Stimulated activated CD8-positive, alpha-beta memory T cell treated with anti-CD3 and anti-CD28 coated beads, Interleukin-12 subunit alpha, Interleukin-12 subunit beta, amount 100 ng/mL, for 4 hours (primary cell): ENCODE data around the gene SARS1.

ENCODE experiments used
- DNase-seq: peaks from one replicate; pipeline ENCODE4 v3.0.0-alpha.2; 2020; ENCODE audit warnings: low read depth

SARS1 gene

DNA sequence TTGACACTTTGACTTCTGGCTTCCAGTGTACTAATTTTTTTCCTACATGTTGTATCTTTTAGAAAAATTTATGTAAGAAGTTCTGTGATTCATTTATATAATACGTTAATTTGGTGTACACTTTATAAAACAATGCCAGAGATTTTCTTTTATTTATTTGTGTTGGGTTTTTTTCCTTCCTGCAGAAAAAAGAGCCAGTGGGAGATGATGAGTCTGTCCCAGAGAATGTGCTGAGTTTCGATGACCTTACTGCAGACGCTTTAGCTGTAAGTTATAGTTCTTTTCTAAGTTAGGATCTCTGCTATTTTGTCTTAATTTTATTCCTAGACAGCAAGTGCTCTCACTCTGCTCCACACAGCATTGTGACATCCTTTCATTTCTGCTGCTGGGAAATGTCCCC, 14.4 kb downstream of the SARS1 start:
- DNase-seq = no peak

DNA sequence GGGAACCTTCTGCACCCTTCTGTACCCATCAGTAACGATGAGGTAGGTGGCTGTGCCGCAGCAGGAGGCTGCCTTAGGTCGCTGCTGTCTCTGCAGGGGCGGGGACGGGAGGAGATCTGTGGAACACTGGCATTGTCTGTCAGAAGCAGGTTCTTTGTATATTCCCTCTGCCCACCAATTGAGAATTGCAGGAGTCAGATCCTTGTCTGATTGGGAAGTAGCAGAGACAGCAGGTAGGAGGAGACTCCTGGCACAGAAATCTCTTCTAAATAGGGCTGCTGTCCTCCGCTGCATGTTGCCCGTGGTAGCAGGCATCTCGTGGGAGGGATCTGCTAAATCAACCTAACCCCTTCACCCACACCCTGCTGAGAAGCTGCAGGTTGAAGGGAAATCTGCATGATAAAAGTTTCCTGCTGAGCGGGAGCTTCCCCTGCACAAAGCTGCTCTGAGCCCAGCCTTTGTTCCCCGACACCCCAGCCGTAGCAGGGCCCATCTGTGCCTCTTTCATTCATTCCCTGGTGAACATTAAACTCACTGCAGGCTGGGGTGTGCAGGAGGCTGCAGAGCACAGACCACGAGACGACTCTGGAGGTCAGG, 15.9 kb downstream of the SARS1 start:
- no peak for DNase-seq

DNA sequence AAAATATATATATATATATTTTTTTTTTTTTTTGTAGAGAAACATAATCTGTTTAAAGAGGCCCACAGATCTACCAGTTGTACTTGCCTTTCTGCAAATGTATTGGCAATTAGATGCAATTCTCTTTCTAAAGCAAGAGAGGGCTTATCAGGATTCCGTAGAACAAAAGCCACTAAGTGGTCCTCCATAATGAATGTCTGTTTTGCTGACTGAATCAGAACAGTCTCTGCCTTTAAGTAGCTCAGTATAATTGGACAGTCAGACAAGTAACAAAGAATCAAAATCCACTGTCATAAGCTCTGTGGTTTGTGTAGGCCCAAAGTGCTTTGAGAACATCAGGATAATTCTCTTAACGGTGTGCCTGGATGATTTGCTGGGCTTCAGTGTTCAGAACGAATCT, 17.3 kb downstream of the SARS1 start:
- no peak for DNase-seq

DNA sequence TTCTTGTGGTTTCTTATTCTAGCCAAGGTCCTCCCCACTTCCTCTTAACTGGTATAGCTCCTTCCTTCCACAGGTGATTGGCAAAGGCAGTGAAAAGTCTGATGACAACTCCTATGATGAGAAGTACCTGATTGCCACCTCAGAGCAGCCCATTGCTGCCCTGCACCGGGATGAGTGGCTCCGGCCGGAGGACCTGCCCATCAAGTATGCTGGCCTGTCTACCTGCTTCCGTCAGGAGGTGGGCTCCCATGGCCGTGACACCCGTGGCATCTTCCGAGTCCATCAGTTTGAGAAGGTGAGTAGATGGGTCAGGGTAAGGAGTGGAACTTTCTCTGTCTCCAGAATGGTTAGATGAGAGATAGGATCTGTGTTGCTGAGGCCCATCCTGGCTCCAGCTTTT, 21.4 kb downstream of the SARS1 start:
- DNase-seq = no peak

DNA sequence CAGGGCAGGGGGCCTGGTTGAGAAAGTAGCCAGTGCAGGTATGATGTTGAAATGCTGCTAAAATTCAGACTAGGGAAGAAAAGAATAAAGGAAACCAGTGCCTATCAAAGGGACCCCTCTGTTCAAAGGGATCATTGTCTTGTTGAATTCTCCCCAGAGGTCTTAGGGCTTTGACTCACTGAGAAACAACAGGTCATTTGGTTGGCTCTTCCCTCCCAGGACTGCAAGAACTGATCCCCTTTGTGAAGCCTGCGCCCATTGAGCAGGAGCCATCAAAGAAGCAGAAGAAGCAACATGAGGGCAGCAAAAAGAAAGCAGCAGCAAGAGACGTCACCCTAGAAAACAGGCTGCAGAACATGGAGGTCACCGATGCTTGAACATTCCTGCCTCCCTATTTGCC, 23.8 kb downstream of the SARS1 start:
- no peak for DNase-seq

DNA sequence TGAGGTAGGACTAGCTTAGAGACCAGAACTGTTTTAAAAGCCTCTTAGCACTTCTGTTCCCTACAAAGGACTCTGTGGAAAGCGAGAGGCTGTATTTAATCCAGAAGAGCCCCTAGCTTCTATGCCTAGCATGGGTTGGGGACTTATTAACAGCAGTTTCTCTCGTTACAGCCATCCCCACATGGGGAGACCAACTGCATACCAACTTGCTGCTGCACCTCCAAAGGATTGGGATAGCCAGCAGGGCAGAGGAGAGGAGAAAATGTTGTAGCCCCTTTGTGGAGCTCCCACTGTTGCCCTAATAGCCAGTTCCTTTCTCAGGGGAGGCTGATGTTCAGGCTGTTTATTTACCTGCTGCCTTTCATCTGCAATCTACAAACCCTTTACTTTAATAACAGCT, 24.7 kb downstream of the SARS1 start:
- no peak for DNase-seq

DNA sequence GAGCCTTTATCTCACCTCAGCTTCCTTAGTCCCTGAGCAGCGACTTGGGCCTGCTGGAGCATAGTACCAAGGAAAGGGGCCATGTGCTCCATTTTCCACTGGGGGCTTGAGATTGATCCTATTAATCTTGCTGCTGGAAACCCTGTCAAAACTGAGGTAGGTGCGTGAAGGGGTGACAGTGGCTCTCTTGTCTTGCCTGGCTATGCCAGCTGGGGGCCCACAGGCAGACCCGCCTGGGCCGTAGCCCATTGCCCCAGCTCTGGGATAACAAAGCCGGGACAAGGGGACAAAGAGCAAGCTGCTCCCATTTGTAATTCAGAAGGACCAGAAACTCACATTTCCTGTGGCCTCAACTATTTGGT, 25.3 kb downstream of the SARS1 start:
- DNase-seq = no peak

DNA sequence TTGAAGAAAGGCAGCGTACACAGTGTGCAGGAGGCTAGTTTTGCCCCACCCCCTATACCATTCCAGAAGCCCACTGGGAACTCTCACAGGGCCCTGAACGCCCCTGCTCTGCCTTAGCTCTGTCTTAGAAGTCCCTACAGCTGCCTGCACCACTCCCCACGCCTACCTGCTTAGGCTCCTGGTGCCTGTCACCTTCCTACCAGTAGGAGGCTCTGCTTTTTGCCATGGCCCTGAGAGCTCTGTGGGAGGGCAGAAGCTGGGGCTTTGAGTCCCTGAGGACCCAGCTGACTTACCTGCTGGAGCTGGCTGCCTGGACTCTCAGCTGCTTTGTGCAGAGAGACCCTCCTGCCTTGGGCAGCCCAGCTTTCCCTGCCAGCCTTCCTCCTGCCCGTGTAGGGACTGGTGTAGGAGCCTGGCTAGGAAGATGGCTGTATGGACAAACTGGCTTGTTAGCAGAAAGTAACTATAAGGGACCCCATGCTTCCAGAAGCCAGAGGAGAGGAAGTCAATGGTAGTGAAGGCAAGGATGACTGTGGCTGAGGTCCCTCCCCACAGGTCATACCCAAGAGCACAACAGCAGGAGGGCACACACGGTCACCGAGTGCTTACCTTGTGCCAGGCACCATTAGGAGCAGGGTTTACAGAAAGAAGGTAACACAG, 25.8 kb downstream of the SARS1 start:
- DNase-seq = no peak

DNA sequence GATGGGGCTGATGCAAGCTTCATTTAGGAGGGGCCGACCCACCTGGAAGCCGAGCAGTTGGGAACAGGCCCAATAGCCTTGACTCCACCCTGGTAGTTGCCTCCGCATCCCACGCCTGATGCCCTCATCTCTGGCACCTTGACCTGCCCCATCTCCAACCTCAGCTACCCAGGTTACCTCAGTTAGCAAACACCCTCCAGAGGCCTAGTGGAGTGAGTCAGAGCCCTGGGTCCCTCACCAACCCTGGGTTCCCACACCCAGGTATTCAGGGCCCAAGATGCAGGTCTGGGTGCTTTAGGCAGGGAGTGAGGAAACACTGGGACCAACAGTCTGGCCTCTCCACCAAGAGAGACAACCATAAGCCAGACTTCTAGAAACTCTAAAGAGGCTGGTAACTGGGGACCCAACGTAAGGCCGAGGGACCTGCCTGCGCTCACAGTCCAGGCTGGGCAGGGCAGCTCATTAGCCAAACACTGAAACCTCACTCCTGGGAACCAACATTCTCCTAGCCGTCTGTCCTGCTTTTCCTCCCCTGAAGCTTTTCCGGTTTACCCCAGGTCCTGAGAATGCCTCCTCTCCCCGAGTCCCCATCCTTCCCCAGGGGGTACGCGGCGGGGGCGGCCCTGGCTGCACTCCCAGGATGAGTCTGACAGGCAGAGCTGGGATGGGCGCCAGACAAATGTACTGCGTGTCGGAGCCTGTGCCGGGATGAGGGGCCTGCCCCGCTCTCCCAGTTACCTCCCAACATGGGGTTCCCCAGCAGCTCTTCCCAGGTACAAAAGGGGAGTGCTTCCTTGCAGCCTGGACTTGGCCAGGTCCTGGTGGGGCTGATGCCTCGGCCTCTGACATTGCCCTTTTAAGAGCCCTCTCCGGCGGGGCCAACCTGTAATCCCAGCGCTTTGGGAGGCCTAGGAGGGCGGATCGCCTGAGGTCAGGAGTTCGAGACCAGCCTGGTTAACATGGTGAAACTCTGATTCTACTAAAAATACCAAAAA, 26.7 kb downstream of the SARS1 start:
- no peak for DNase-seq

DNA sequence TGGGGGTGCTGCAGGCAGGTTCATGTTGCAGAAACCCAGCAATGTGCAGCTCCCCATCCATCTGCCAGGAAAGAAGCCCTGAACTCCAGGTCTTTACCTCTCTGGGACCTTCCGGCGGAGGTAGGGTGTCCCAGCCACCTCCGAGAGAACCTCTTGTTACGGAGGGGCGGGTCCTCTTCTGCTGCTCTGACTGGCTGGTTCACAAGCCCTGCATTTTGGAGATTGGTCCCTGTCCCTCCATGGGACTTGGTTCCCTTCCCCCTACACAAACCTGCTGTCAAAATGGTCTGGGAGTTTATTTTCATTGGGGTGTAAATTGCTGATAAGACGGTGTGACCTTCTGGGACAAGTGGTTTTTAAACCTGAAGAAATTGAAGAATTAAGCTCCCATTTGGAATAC, 27.6 kb downstream of the SARS1 start:
- DNase-seq = no peak

DNA sequence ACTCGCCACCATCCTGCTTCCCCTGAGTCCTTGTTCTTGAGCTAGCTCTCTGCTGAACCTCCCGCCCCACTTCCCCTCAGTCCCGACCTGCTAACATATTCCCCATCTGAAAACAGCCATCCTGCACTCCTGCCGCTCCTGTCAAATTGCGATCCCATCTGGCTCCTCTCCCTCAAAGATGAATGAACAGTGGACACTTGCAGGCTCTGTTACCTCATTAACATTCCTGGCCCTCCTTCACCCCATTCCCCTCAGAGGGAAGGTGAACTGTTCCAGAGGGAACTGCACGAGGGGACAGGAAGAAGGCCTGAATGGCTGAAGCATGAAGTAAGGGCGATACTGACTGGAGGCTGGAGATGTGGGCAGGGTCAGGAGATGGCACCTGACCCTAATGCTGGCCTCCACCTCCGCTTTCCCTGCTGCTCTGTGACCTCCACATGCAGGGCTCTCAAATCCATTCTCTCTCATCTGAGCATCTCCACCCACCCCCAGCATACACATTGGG, 28.2 kb downstream of the SARS1 start:
- no peak for DNase-seq

DNA sequence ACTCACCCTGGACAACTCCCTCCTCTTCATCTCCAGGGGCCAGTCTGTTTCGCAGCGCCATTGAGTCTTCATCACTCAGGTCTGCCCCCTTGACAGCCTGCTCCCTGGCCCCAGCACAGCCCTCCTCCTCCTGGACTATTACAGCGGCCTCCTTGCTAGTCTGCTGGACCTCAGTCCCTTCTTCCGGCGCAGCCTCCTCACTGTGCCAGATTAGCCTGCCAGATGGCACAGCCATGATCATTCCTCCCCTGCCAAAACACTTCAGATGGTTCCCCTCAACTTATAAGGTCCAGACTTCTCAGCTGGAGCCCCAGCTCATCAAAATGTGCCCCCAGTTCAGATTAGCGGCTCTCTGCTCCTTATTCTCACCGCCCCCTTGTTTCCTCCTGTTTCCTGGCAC, 28.7 kb downstream of the SARS1 start:
- DNase-seq = no peak

DNA sequence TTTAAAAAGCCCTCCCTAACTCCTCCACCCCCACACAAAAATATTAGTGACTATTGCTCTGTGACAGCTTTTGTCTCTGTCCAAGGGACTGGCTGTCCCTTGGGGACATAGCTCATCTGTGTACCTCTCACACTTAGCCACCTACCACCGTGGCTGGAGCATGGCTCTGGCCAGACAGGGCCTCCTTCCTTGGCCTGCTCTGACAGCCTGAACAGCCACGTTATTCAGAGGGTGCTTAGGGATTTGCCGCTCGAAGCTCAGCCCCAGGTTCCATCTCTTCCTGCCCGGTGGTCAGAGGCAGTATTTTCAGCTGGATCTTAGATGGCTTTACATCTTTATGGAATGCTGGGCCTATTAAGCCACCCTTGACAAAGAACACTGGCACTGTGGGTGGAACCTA, 29.5 kb downstream of the SARS1 start:
- DNase-seq = no peak

DNA sequence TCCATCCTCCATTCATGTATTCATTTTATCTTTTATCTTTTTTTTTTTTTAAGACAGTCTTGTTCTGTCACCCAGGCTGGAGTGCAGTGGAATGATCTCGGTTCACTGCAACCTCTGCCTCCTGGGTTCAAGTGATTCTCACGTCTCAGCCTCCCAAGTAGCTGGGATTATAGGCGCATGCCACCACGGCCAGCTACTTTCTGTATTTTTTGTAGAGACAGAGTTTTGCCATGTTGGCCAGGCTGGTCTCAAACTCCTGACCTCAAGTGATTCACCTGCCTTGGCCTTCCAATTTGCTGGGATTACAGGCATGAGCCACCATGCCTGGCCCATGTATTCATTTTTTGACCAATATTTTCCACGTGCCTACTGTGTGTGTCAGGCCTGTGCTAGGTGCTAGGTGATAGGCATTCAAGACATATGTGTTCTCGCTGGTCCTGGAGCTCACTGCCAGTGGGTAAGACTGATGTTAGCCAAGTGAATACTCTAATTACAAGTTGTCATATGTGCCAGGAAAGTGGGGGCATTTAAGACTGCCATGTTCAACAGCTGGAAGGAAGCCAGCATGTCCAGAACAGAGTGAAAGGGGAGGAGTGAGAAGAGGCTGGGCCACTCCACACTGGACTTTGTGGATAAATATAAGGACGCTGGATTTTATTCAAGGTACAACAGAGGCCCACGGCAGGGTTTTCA, 30.3 kb downstream of the SARS1 start:
- no peak for DNase-seq

DNA sequence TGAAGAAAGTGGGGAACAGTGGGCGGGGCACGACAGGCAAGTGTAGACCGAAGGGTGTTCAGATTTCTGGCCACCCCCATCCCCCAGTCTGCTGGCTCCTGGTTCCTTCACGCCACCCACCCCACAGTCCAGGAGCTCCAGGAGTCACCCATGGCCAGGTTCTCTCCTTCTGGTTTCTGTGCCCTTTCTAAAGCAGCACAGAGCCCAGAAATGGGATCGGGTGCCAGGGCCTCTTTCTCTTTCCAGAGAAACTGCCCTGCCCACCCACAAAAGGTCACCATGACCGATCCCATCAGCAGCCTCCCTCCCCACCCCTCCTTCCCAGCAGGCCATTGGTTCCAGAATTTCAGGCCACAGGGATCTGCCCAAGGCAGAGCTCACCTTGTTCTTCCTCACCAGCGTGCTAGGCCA, 32.4 kb downstream of the SARS1 start:
- no peak for DNase-seq

DNA sequence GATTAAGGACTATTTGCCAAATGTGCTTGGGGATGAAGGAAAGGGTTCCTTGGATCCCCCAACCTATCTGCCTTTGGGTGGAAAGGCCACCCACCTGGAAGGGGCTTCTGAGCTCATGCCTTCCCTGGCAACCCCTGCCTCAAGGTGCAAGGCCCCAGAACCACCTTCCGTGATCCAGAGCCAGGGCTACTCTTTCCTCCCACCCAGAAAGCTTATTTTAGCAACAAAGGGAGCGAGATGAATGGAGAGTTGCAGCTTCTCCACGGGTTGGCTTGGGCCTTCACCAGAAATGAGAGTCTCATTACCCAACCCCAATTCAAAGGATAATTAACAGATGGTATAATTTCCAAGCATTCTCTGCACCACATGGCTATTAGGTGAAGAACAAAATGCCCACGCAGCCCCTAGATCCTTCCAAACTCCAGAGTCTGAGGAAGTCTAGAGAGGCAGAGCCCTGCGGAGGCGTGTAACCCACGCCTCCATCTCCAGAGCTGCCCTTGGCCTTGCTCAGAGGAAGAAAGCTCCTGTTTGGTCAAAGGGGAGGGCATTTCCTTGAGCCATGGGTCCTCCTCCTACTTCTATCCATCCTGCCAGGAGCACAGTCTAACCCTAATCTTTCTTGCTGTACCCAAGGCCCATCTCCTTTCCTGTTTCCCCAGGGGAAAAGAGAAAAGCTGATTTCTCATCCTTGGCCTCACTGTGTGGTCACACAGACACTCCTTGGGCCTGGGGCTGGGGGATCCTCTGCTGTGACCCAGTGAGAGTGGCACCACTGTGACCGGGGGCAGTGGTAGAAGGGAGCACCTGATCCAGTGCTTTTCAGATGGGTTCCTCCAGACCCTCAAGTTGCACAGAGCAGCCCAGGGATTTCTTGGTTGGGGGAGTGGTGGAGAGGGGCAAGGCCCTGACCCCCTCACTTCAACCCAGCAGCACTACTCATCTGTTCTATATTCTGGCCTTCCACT, 34.0 kb downstream of the SARS1 start:
- no peak for DNase-seq

DNA sequence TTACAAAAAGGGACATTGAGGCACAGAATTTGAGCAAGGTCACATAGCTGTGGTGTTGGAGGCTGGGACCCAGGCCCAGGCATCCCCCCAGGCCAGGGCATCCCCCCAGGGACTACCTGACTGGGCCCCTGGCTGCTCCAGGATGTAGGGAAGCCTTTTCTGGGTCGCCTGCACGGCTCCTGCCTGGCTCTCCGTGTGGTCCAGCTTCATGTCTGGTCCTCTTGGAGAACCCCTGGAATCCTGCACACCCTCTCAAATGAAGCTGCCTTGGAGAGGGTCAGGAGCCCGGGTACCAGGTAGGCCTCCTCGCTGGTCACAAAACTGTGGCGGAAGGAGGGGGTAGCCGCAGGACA, 34.7 kb downstream of the SARS1 start:
- no peak for DNase-seq

DNA sequence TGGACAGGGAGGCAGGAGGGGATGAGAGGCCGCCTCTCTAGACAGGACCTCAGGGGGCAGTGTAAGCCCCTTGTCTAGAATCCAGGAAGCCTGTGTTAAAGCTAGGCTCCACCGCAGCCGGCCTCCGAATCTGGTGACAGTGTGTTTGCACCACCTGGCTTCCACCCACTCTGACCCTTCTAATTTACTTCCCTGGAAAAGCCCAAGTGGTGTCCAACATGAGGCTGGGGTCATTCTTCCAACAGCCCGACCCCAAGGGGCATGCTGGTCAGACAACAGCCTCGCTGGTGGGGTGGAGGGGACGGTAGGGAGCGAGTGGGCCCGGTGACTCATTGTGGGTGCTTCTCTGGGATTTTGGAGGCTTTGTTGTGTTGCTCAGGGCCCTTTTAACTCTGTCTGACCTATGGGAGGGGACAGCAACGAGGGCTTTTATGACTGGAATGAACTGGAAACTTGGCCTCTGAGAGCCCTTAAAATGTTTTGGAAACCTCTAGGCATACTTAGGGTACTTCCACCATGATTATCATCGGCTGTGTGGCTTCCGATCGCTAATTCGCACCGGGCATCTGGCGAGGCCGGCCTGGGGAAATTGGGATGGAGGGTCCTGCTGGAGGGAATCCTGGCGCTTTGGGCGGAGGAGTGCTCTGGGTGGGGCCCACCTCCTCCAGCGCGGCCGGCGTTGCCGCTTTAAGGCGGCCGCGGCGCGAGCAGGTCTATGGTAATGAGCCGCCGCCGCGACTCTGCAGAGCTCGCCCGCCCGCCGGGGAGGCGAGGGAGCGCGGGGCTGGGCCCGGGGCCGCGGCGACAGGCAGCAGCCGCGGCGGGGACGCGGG, 35.3 kb downstream of the SARS1 start, which contains the start of gene CELSR2:
CELSR2 (plus strand) TSS at position 743 of the 833 bp plus-strand sequence. CDS start 541 bp downstream, outside the sequence.
- peak; percentile 27 for DNase-seq

DNA sequence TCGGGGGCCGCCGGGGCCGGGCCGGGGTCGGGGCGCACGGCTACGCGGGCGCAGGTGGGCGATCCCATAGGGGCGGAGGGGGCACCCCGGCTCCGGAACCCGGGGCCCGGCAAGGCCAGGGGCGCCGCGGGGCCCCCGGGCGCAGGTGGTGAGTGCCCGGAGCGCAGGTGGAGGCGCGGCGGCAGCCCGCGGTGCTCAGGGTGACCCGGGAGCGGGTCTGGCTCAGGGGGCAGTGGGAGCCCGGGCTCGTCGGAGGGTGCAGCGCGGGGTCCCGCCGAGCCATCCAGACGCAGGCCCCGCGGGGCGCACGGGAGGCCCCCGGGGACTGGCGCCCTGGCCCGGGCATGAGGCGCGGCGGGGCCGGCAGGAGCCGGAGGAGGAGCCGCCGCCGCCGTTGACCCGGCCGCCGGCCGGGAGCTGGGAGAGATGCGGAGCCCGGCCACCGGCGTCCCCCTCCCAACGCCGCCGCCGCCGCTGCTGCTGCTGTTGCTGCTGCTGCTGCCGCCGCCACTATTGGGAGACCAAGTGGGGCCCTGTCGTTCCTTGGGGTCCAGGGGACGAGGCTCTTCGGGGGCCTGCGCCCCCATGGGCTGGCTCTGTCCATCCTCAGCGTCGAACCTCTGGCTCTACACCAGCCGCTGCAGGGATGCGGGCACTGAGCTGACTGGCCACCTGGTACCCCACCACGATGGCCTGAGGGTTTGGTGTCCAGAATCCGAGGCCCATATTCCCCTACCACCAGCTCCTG, 36.1 kb downstream of the SARS1 start:
- DNase-seq = no peak
